GM23338 (cell line): ENCODE results near the gene IRX2.

Experiments used
- EZH2 ChIP-seq: fragments of 200-600 bp; sonication (generic); IDR thresholded peaks from one replicate; pipeline ENCODE4 v1.8.0; 2017; ENCODE audit warnings: antibody characterized with exemption, mild to moderate bottlenecking, low read depth; ENCODE audit not compliant: unreplicated experiment
- TF ChIP-seq, protein P1 (sequence below), 2 experiments: fragments of 200-600 bp in 1 of 2; sonication (generic) in 1 of 2; conservative IDR thresholded peaks; 2 replicates each; pipeline versions ENCODE4 v1.5.1 to v1.6.1; 2016 to 2017; ENCODE audit warnings: antibody characterized with exemption in 2 of 2, low read depth in 2 of 2, mild to moderate bottlenecking in 2 of 2, moderate library complexity in 1 of 2

DNA sequence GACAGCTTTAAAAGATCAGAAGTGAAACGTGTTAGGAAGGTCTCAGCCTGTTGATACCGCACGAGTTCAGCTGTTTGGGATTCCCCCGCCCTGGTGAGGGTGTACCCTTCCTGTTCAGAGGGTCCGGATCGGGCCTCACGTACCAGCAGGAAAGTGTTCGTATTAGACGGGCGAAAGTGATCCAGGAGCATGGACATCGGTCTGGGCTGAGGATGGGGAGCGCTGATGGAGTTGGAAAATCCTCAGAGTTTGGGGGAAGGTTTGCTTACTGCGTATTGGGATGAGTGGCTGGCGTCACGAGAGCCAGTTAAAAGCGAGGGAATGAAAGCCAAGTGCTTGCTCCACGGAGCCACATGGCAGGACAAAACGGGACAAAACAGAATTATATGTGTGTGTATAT lies 47.4 kb downstream of the IRX2 start:
- TF ChIP-seq, protein P1, sequence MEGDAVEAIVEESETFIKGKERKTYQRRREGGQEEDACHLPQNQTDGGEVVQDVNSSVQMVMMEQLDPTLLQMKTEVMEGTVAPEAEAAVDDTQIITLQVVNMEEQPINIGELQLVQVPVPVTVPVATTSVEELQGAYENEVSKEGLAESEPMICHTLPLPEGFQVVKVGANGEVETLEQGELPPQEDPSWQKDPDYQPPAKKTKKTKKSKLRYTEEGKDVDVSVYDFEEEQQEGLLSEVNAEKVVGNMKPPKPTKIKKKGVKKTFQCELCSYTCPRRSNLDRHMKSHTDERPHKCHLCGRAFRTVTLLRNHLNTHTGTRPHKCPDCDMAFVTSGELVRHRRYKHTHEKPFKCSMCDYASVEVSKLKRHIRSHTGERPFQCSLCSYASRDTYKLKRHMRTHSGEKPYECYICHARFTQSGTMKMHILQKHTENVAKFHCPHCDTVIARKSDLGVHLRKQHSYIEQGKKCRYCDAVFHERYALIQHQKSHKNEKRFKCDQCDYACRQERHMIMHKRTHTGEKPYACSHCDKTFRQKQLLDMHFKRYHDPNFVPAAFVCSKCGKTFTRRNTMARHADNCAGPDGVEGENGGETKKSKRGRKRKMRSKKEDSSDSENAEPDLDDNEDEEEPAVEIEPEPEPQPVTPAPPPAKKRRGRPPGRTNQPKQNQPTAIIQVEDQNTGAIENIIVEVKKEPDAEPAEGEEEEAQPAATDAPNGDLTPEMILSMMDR (conservative IDR thresholded peaks at IDR 0.05; ENCODE audit: low read depth in 2 of 2), result no peak
- TF ChIP-seq EZH2, result no peak
